B cell (primary cell): ENCODE measurements around the gene PPP6R1. TPM values are rescaled to one million over a fixed set of nuclear protein-coding genes. Genes with fewer than 3 reads are reported as not detected.
A peak's percentile ranks its signal among the peaks of the same experiment; 100 is the strongest.

Experiments
- ATAC-seq: fragments of 200-7000 bp; cut with Tn5 transposase; one replicate; pipeline ENCODE4 v1.10.0; 2021; ENCODE audit warnings: low read depth, mild to moderate bottlenecking, moderate number of reproducible peaks, moderate library complexity
- CTCF ChIA-PET: fragments of 350-600 bp; sonication (Branson Sonifier 250); formaldehyde crosslinking; loops from one replicate; lab custom pipeline; 2021; ENCODE audit warnings: antibody characterized with exemption, inconsistent platforms; lab: Charles Lee
- POLR2A ChIA-PET: fragments of 350-600 bp; sonication (Branson Sonifier 250); formaldehyde crosslinking; loops from one replicate; lab custom pipeline; 2021; ENCODE audit warnings: antibody characterized with exemption; lab: Charles Lee
- DNase-seq: peaks from one replicate; pipeline ENCODE4 v3.0.0; 2013
- H2AFZ ChIP-seq: 2 replicates; pipeline ENCODE4 v1.6.1; 2012; ENCODE audit warnings: mild to moderate bottlenecking, low read depth, low read length; ENCODE audit not compliant: insufficient read depth, poor library complexity, severe bottlenecking
- H3K27ac ChIP-seq, 2 donors: 1 replicate in 1 of 2; 2 replicates in 1 of 2; pipeline ENCODE4 v1.5.1; 2012 to 2013; ENCODE audit warnings: low read length in 2 of 2, mild to moderate bottlenecking in 2 of 2, moderate library complexity in 1 of 2
- H3K27me3 ChIP-seq, 4 experiments: fragments of 200-600 bp in 1 of 4; sonication (generic) in 1 of 4; replicated peaks in 1 of 4; 1 replicate in 2 of 4; 2 replicates in 2 of 4; pipeline versions ENCODE4 v1.6.1 to v1.7.0; 2013 to 2016; ENCODE audit warnings: low read length in 3 of 4, mild to moderate bottlenecking in 2 of 4, mixed read lengths in 1 of 4, moderate library complexity in 1 of 4; ENCODE audit not compliant: insufficient read depth in 4 of 4, control insufficient read depth in 3 of 4; ENCODE audit errors: control extremely low read depth in 1 of 4
- H3K36me3 ChIP-seq, 2 experiments: replicated peaks in 1 of 2; 1 replicate in 1 of 2; 2 replicates in 1 of 2; pipeline versions ENCODE4 v1.6.1 to v1.7.1; 2013; ENCODE audit warnings: low read length in 1 of 2; ENCODE audit not compliant: insufficient read depth in 2 of 2, control insufficient read depth in 1 of 2; ENCODE audit errors: control extremely low read depth in 1 of 2, extremely low read depth in 1 of 2
- H3K4me1 ChIP-seq, 2 donors: fragments of 200-600 bp in 1 of 2; sonication (generic) in 1 of 2; 1 replicate in 1 of 2; 2 replicates in 1 of 2; pipeline versions ENCODE4 v1.5.1 to v1.6.1; 2013 to 2017; ENCODE audit warnings: low read length in 2 of 2; ENCODE audit not compliant: control insufficient read depth in 2 of 2, insufficient read depth in 2 of 2
- H3K4me2 ChIP-seq: replicated peaks from 2 replicates; pipeline ENCODE3; 2012; ENCODE audit warnings: mild to moderate bottlenecking, low read depth, low read length; ENCODE audit not compliant: poor library complexity, severe bottlenecking
- H3K4me3 ChIP-seq, 5 experiments: fragments of 200-600 bp in 1 of 5; sonication (generic) in 1 of 5; 1 replicate in 3 of 5; 2 replicates in 2 of 5; pipeline versions ENCODE4 v1.5.1 to v1.7.0; 2011 to 2016; ENCODE audit warnings: low read length in 4 of 5, mild to moderate bottlenecking in 4 of 5, low read depth in 2 of 5, control low read depth in 1 of 5, moderate library complexity in 1 of 5; ENCODE audit not compliant: insufficient read depth in 1 of 5; ENCODE audit errors: control extremely low read depth in 1 of 5, extremely low read depth in 1 of 5
- H3K79me2 ChIP-seq: fragments of 200-600 bp; sonication (generic); one replicate; pipeline ENCODE4 v1.6.0; 2016; ENCODE audit warnings: low read length; ENCODE audit not compliant: control insufficient read depth, insufficient read depth
- H3K9ac ChIP-seq: fragments of 200-600 bp; sonication (generic); 2 replicates; pipeline ENCODE4 v1.6.1; 2017; ENCODE audit warnings: mild to moderate bottlenecking, low read length, moderate library complexity
- H3K9me3 ChIP-seq, 3 donors: one replicate each; pipeline versions ENCODE4 v1.6.1 to v1.7.1; 2013; ENCODE audit warnings: low read length in 2 of 3; ENCODE audit not compliant: control insufficient read depth in 2 of 3, insufficient read depth in 1 of 3; ENCODE audit errors: control extremely low read depth in 1 of 3
- H4K20me1 ChIP-seq: 2 replicates; pipeline ENCODE4 v1.6.0; 2012; ENCODE audit warnings: mild to moderate bottlenecking, low read length; ENCODE audit not compliant: insufficient read depth, control insufficient read depth, poor library complexity, severe bottlenecking
- H3K27ac Mint-ChIP-seq: one replicate; pipeline ENCODE4 v1.8.0; 2021; ENCODE audit warnings: mixed read lengths
- H3K27me3 Mint-ChIP-seq: one replicate; pipeline ENCODE4 v1.8.0; 2021; ENCODE audit warnings: mixed read lengths
- H3K4me1 Mint-ChIP-seq: one replicate; pipeline ENCODE4 v1.8.0; 2021; ENCODE audit warnings: mixed read lengths
- H3K4me3 Mint-ChIP-seq: one replicate; pipeline ENCODE4 v1.8.0; 2021; ENCODE audit warnings: mixed read lengths
- H3K9me3 Mint-ChIP-seq: one replicate; pipeline ENCODE4 v1.8.0; 2022; ENCODE audit warnings: mixed read lengths; ENCODE audit not compliant: insufficient read depth
- CTCF ChIP-seq: fragments of 200-600 bp; IDR thresholded peaks from one replicate; pipeline ENCODE4 v1.8.0; 2022; ENCODE audit warnings: antibody characterized with exemption, mild to moderate bottlenecking
- EZH2 ChIP-seq: IDR thresholded peaks from 2 replicates; pipeline ENCODE4 v1.6.1; 2012; ENCODE audit warnings: borderline replicate concordance, low read depth, mild to moderate bottlenecking, moderate library complexity, low read length; ENCODE audit not compliant: insufficient read depth, poor library complexity, severe bottlenecking
- WGBS: methylation state at CpG from one replicate; pipeline ENCODE4 v1.1.5; 2013; ENCODE audit warnings: missing lambda C conversion rate; ENCODE audit not compliant: insufficient coverage; 5-methylcytosine and 5-hydroxymethylcytosine counted together
- intact Hi-C: fragments of 100-400 bp; cut with micrococcal nuclease; formaldehyde crosslinking; loops from one replicate; pipeline ENCODE4 v1.10.0; 2022
- polyA plus RNA-seq: library from polyadenylated mRNA; depleted of rRNA; stranded (reverse); fragments of >200 nt; gene quantifications from 2 replicates; pipeline ENCODE4 v1.2.3, GENCODE V29; 2012
- total RNA-seq, 2 donors: library from RNA; stranded (reverse); fragments of 120-200 nt in 1 of 2; gene quantifications; 1 replicate in 1 of 2; 2 replicates in 1 of 2; pipeline versions ENCODE4 v1.2.3 to v1.2.4, GENCODE V29; 2013 to 2022

PPP6R1 gene
- total and polyA plus RNA-seq, 2 donors (not counting 1 experiment from before 2014, with no cell fraction given), result 122 to 193 TPM

DNA sequence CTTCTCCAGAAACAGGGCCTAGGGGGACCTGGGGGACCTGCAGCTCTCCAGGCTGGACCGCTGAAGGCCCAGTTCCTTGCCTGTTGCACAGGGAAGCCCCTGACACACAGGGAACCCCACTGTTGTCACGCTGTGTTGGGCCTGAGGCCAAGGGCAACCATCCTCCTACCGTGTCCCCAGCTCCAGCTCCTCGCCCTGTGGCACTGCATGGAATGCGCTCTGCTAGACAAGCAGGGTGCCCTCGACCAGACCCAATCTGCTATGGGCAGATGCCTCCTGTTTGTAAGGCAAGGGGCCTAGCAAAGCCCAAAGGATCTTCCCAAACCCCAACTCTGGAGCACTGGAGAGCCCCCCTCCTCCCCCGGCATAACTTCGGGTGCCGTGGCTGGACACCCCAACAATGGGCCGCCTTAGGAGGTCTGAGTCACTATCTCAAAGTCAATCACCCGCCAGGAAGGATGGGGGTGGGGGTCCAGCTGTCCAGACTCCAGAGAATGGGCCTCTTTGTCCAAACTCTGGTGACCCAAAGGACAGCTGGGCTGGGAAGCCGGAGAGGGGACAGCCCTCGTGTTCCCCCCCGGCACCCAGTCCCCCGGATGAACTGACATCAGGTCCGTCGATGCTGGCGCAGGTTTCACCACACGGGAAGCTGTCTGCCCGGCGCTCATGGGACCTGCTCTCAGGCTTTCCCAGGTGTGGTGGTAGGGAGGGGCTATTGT lies 28.7 kb upstream of the PPP6R1 start:
- no peak overlapping the region for H3K4me3 Mint-ChIP-seq
- no peak overlapping the region for H3K4me3 ChIP-seq
- peaks cover 4% of the 10 kb centered on the region for H3K27me3 Mint-ChIP-seq
- no peaks in the 10 kb centered on the region for H4K20me1 ChIP-seq
- H3K9me3 ChIP-seq, result no peaks in the 10 kb centered on the region
- ATAC-seq, result no peak
- ChIA-PET CTCF (interaction anchor here (0.6 to 1.3 kb wide), 3 partner anchors 14 to 217 kb away, joined by 3 read pairs; no protein-coding TSS in a partner anchor), POLR2A (no interaction called here)
- no peak overlapping the region for H3K9ac ChIP-seq
- 93% methylated on average over 21 of the region's 21 CpGs for WGBS
- no peaks in the 10 kb centered on the region for H3K79me2 ChIP-seq
- DNase-seq, result no peak
- H2AFZ ChIP-seq, result no peak overlapping the region
- no peak overlapping the region for H3K27ac ChIP-seq
- H3K9me3 Mint-ChIP-seq, result no peaks in the 10 kb centered on the region
- no peak overlapping the region for H3K27ac Mint-ChIP-seq
- peaks cover 8 to 15% of the 10 kb centered on the region in 2 donors for H3K4me1 ChIP-seq
- intact Hi-C loops, result loop anchor here (10.0 kb wide), 1 partner anchor 317 kb away; the partner anchor contains the start of genes ZNF524 and ZNF865
- H3K27me3 ChIP-seq, result peaks cover 0 to 9% (median 3%) of the 10 kb centered on the region in 4 experiments
- H3K4me2 ChIP-seq, result no peak overlapping the region
- H3K4me1 Mint-ChIP-seq, result peaks cover 15% of the 10 kb centered on the region
- H3K36me3 ChIP-seq, result no peaks in the 10 kb centered on the region
- TF ChIP-seq EZH2, result no peak
- TF ChIP-seq CTCF, result no peak

- H4K20me1 ChIP-seq, result no peaks in the 10 kb centered on the region
- no peak overlapping the region for H3K4me3 Mint-ChIP-seq
Observed at GRCh38 chr19:55285229-55285890, 26.5 kb upstream of the PPP6R1 start.

More at GRCh38 chr19:55285229-55285890, 26.5 kb upstream of the PPP6R1 start:
- no peak overlapping the region for H3K27ac ChIP-seq
- intact Hi-C loops, result loop anchor here (10.0 kb wide), 1 partner anchor 319 kb away; the partner anchor contains the start of genes ZNF524 and ZNF865
- Mint-ChIP-seq H3K4me1 (peaks cover 23% of the 10 kb centered on the region), H3K27me3 (peaks cover 7% of the 10 kb centered on the region), H3K27ac (peak overlapping the region; percentile 15), H3K9me3 (no peaks in the 10 kb centered on the region)
- peaks cover 0 to 4% (median 0%) of the 10 kb centered on the region in 3 donors for H3K9me3 ChIP-seq
- no peak for DNase-seq
- ChIA-PET CTCF (no interaction called here), POLR2A (no interaction called here)
- no peak overlapping the region for H3K9ac ChIP-seq
- no peak for TF ChIP-seq EZH2
- no peak for TF ChIP-seq CTCF
- 87% methylated on average over 18 of the region's 18 CpGs for WGBS
- peaks cover 0 to 9% (median 3%) of the 10 kb centered on the region in 4 experiments for H3K27me3 ChIP-seq
- ATAC-seq, result no peak
- H3K4me2 ChIP-seq, result no peak overlapping the region
- no peaks in the 10 kb centered on the region for H3K79me2 ChIP-seq
- no peak overlapping the region for H3K4me3 ChIP-seq
- no peaks in the 10 kb centered on the region for H3K36me3 ChIP-seq
- H3K4me1 ChIP-seq, result peaks cover 17 to 23% of the 10 kb centered on the region in 2 donors
- H2AFZ ChIP-seq, result no peak overlapping the region
